ENCODE data around the gene CREB3L1. TPM values are rescaled to one million over a fixed set of nuclear protein-coding genes. Genes with fewer than 3 reads are reported as not detected.

The CREB3L1 gene
- total RNA-seq, 4 donors from 2014 or later: 1.3 to 8.7 (median 3.7) TPM

DNA sequence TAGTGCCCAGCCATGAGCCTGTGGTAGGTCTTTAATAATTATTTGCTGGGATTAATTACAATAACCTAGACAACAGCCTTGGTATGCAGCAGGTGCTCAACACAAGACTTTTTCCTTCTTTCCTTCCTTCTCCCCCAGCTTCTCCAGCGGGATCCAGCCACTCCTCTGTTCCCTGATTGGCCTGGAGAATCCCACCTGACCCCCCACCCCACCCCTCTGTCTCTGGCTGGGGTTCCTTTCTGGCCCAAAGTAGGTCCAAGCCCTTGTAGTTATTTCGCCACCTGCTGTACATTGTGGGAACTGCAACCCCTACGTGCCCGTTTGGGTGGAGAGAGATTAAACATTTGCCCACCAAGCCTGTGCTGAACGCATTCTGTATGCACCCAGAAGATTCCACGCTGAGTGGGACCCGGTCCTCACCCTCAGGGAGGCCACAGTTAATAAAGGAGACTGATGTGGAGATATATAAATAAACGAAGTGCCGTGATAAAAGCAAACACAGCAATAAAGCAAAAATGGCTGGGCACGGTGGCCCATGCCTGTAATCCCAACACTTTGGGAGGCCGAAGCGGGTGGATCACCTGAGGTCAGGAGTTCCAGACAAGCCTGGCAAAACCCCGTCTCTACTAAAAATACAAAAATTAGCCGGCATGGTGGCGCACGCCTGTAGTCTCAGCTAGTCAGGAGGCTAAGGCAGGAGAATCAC, 37.7 kb downstream of the CREB3L1 start:
- H3K27me3 ChIP-seq: no peaks in the 10 kb centered on the region
- no peak overlapping the region for H3K4me3 ChIP-seq
- TF ChIP-seq, protein P1, sequence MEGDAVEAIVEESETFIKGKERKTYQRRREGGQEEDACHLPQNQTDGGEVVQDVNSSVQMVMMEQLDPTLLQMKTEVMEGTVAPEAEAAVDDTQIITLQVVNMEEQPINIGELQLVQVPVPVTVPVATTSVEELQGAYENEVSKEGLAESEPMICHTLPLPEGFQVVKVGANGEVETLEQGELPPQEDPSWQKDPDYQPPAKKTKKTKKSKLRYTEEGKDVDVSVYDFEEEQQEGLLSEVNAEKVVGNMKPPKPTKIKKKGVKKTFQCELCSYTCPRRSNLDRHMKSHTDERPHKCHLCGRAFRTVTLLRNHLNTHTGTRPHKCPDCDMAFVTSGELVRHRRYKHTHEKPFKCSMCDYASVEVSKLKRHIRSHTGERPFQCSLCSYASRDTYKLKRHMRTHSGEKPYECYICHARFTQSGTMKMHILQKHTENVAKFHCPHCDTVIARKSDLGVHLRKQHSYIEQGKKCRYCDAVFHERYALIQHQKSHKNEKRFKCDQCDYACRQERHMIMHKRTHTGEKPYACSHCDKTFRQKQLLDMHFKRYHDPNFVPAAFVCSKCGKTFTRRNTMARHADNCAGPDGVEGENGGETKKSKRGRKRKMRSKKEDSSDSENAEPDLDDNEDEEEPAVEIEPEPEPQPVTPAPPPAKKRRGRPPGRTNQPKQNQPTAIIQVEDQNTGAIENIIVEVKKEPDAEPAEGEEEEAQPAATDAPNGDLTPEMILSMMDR (IDR thresholded peaks at IDR 0.05): peak; percentile 79 to 94 (median 88)
- no peak for TF ChIP-seq POLR2AphosphoS5 (IDR thresholded peaks at IDR 0.05)
- H3K9me3 ChIP-seq: no peaks in the 10 kb centered on the region
- H3K36me3 ChIP-seq: peaks cover 0 to 66% (median 4%) of the 10 kb centered on the region in 4 donors
- DNase-seq (ENCODE audit: extremely low spot score): no peak
- no peak overlapping the region for H3K27ac ChIP-seq (replicated peaks in 1 of 4)
- WGBS: 55% methylated on average over 16 of the region's 16 CpGs
- intact Hi-C loops (cut with DNase I): no loop called here
- peaks cover 3 to 21% (median 12%) of the 10 kb centered on the region in 4 donors for H3K4me1 ChIP-seq

DNA sequence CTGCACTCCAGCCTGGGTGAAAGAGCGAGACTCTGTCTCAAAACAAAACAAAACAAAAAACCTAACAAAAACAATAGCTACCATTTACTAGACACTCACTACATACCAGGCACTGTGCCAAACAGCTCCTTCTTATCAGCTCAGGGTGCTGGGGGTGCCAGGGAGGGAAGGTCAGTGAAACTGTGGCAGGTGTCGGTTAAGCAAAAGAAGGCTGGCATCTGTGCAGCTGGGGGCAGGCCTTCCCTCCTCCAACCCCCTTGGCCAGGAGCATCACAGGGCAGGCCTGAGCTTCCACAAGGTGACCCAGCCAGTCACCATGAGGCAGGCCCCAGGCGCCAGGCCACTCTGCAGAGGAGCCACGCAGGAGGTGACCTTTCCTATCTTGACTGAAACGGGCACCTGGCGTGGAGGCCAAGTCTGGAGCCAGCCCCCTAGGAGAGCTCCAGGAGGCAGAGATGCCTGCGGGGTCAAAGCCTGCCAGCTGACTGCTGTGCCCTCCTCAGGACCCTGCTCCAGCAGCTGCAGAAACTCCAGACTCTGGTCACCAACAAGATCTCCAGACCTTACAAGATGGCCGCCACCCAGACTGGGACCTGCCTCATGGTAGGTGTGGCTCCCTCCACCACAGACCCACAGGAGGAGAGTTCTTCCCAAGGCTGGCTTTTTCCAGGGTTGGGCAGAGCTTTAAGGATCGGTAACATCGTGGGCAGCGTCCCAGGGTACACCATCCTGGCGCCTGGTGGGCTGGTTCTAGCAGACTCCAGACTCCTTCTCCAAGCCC, 38.5 kb downstream of the CREB3L1 start:
- H3K27ac ChIP-seq (replicated peaks in 1 of 4): no peak overlapping the region
- DNase-seq (ENCODE audit: extremely low spot score): no peak
- peaks cover 0 to 68% (median 4%) of the 10 kb centered on the region in 4 donors for H3K36me3 ChIP-seq
- H3K4me1 ChIP-seq: peaks cover 3 to 21% (median 12%) of the 10 kb centered on the region in 4 donors
- H3K9me3 ChIP-seq: no peaks in the 10 kb centered on the region
- WGBS: 96% methylated on average over 8 of the region's 12 CpGs
- H3K27me3 ChIP-seq: no peaks in the 10 kb centered on the region
- TF ChIP-seq EP300 (IDR thresholded peaks at IDR 0.05): no peak
- intact Hi-C loops (cut with DNase I): no loop called here
- H3K4me3 ChIP-seq: no peak overlapping the region

DNA sequence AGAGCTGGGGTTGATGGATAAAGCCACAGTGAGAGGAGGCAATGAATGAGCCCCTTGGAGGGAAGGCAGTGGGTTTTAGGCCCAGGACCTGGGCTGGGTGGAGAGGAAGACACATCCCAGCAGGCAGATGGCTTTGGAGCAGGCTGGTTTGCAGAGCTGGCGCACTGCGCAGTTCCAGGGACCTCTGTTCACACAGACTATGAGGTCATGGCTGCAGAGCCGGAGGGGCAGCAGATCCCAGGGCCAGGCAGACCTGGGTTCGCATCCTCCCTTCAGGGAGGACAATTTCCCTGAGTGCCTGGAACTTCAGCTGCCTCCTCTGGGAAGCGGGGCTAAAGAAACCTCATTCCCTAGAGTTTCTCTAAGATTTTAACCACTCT, 41.6 kb downstream of the CREB3L1 start:
- no peak for TF ChIP-seq POLR2AphosphoS5 (IDR thresholded peaks at IDR 0.05)
- Histone ChIP-seq H3K9me3 (no peaks in the 10 kb centered on the region), H3K4me1 (peaks cover 3 to 21% (median 12%) of the 10 kb centered on the region in 4 donors), H3K4me3 (no peak overlapping the region), H3K27ac (replicated peaks in 1 of 4) (peak overlapping the region in 2 of 4 donors; percentile 23 to 48), H3K36me3 (peaks cover 0 to 57% (median 4%) of the 10 kb centered on the region in 4 donors), H3K27me3 (no peaks in the 10 kb centered on the region)
- 90% methylated on average over 3 of the region's 5 CpGs for WGBS
- intact Hi-C loops (cut with DNase I): no loop called here
- no peak for DNase-seq (ENCODE audit: extremely low spot score)

DNA sequence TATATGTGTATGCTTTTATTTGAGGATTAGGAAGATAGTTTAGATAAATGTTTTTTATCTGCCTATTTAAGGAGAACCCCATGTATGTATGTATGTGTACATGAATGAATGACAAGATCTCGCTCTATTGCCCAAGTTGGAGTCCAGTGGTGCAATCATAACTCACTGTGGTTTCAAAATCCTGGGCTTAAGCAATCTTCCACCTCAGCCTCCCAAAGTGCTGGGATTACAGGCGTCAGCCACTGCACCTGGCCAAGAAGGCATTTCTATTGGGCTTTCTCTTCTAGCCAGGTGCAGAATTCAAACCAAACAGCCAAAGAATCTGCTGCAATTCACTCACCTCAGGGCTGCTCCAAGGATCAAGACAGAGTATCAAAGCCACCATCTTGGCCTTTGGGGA, 44.3 kb downstream of the CREB3L1 start:
- Histone ChIP-seq H3K4me3 (no peak overlapping the region), H3K36me3 (peaks cover 0 to 46% (median 4%) of the 10 kb centered on the region in 4 donors), H3K27me3 (no peaks in the 10 kb centered on the region), H3K4me1 (peaks cover 0 to 7% (median 5%) of the 10 kb centered on the region in 4 donors), H3K9me3 (no peaks in the 10 kb centered on the region), H3K27ac (replicated peaks in 1 of 4) (no peak overlapping the region)
- intact Hi-C loops (cut with DNase I): no loop called here
- DNase-seq (ENCODE audit: extremely low spot score): no peak
- TF ChIP-seq EP300 (IDR thresholded peaks at IDR 0.05) (no peak), POLR2AphosphoS5 (IDR thresholded peaks at IDR 0.05) (no peak), POLR2A (IDR thresholded peaks at IDR 0.05; ENCODE audit: low read depth) (no peak)
- TF ChIP-seq, protein P1 (IDR thresholded peaks at IDR 0.05): no peak
- WGBS: 89% methylated on average over 2 of the region's 2 CpGs

DNA sequence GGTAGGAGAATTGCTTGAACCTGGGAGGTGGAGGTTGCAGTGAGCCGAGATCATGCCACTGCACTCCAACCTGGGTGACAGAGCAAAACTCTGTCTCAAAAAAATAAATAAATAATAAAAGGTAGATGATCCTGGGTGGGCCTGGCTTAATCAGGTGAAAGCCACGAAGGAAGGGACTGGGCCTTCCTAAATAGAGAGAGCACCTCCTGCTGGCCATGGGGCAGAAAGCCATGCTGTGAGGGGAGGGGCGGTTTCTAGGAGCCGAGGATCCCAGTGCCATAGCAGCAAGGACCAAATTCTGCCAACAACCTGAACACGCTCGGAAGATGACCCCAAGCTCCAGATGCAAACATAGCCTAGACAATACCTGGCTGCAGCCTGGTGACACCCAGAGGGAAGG, 45.3 kb downstream of the CREB3L1 start:
- H3K27me3 ChIP-seq: no peaks in the 10 kb centered on the region
- H3K9me3 ChIP-seq: no peaks in the 10 kb centered on the region
- H3K4me3 ChIP-seq: no peak overlapping the region
- peaks cover 4 to 7% (median 7%) of the 10 kb centered on the region in 4 donors for H3K4me1 ChIP-seq
- no peak for TF ChIP-seq POLR2AphosphoS5 (IDR thresholded peaks at IDR 0.05)
- TF ChIP-seq EP300 (IDR thresholded peaks at IDR 0.05): no peak
- TF ChIP-seq, protein P1 (IDR thresholded peaks at IDR 0.05): no peak
- no peak for TF ChIP-seq POLR2A (IDR thresholded peaks at IDR 0.05; ENCODE audit: low read depth)
- intact Hi-C loops (cut with DNase I): no loop called here
- WGBS: 84% methylated on average over 5 of the region's 6 CpGs
- no peak for DNase-seq (ENCODE audit: extremely low spot score)
- H3K27ac ChIP-seq (replicated peaks in 1 of 4): no peak overlapping the region
- peaks cover 0 to 37% (median 0%) of the 10 kb centered on the region in 4 donors for H3K36me3 ChIP-seq

Data from esophagus muscularis mucosa (tissue), 4 donors.